ENCODE results near the gene ZFAND3. TPM values are rescaled to one million over a fixed set of nuclear protein-coding genes. Genes with fewer than 3 reads are reported as not detected.

ZFAND3 gene
- total and polyA plus RNA-seq, 2 donors (not counting 1 experiment from before 2014, with no cell fraction given), result 21.5 to 40.8 TPM

- no peak for TF ChIP-seq CTCF (conservative IDR thresholded peaks at IDR 0.05 in 1 of 2, IDR thresholded peaks at IDR 0.05 in 1 of 2; ENCODE audit: low read depth in 1 of 2, low read length in 2 of 2)
- TF ChIP-seq EZH2 (IDR thresholded peaks at IDR 0.05; ENCODE audit: low read length, missing control alignments), result no peak
- no peaks in the 10 kb centered on the region for H3K36me3 ChIP-seq (ENCODE audit: control insufficient read depth, insufficient read depth, low read length)
- no peak overlapping the region for H3K27ac ChIP-seq (ENCODE audit: insufficient read depth, low read length)
- DNase-seq (ENCODE audit: low read depth in 2 of 2), result no peak
- H3K4me2 ChIP-seq (ENCODE audit: extremely low read depth, insufficient read depth, low read length), result no peak overlapping the region
- no peak overlapping the region for H3K4me3 ChIP-seq (replicated peaks in 1 of 4; ENCODE audit: control extremely low read depth in 1 of 4, insufficient read depth in 1 of 4, low read depth in 3 of 4, low read length in 4 of 4)
- H3K4me1 ChIP-seq (ENCODE audit: control insufficient read depth, extremely low read depth, insufficient read depth, low read length), result no peaks in the 10 kb centered on the region
- no peaks in the 10 kb centered on the region for H3K27me3 ChIP-seq (ENCODE audit: control insufficient read depth, insufficient read depth, low read length)
- H3K9ac ChIP-seq (ENCODE audit: insufficient read depth, low read length), result no peak overlapping the region
- H4K20me1 ChIP-seq (ENCODE audit: control insufficient read depth, extremely low read depth, insufficient read depth, low read length), result no peaks in the 10 kb centered on the region
- no peaks in the 10 kb centered on the region for H3K9me3 ChIP-seq (ENCODE audit: control insufficient read depth, insufficient read depth, low read depth, low read length)
- H3K79me2 ChIP-seq (ENCODE audit: control insufficient read depth, insufficient read depth, low read length), result no peaks in the 10 kb centered on the region
- H2AFZ ChIP-seq (ENCODE audit: low read length), result no peak overlapping the region
Measured at GRCh38 chr6:37801605-37801940, 18.0 kb upstream of the ZFAND3 start.

DNA sequence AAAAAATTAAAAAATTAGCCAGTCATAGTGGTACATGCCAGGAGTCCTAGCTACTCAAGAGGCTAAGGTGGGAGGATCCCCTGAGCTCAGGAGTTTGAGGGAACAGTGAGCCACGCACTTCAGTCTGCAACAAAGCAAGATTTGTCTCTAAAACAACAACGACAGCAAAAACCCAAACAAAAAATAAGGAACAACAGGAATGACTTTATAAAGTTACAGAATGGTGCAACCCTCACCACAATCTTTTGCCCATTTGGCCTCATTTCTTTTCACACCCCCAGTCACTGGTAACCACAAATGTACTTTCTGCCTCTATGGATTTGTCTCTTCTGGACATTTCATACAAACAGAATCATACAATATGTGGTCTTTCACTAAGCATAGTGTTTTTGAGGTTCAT, 16.7 kb upstream of the ZFAND3 start:
- Histone ChIP-seq H3K4me3 (replicated peaks in 1 of 4; ENCODE audit: control extremely low read depth in 1 of 4, insufficient read depth in 1 of 4, low read depth in 3 of 4, low read length in 4 of 4) (no peak overlapping the region), H3K36me3 (ENCODE audit: control insufficient read depth, insufficient read depth, low read length) (no peaks in the 10 kb centered on the region), H2AFZ (ENCODE audit: low read length) (no peak overlapping the region), H3K79me2 (ENCODE audit: control insufficient read depth, insufficient read depth, low read length) (no peaks in the 10 kb centered on the region), H3K4me2 (ENCODE audit: extremely low read depth, insufficient read depth, low read length) (no peak overlapping the region), H3K4me1 (ENCODE audit: control insufficient read depth, extremely low read depth, insufficient read depth, low read length) (no peaks in the 10 kb centered on the region), H3K9me3 (ENCODE audit: control insufficient read depth, insufficient read depth, low read depth, low read length) (no peaks in the 10 kb centered on the region), H3K27ac (ENCODE audit: insufficient read depth, low read length) (no peak overlapping the region), H3K9ac (ENCODE audit: insufficient read depth, low read length) (no peak overlapping the region), H4K20me1 (ENCODE audit: control insufficient read depth, extremely low read depth, insufficient read depth, low read length) (no peaks in the 10 kb centered on the region), H3K27me3 (ENCODE audit: control insufficient read depth, insufficient read depth, low read length) (peaks cover 2% of the 10 kb centered on the region)
- no peak for DNase-seq (ENCODE audit: low read depth in 2 of 2)
- no peak for TF ChIP-seq CTCF (conservative IDR thresholded peaks at IDR 0.05 in 1 of 2, IDR thresholded peaks at IDR 0.05 in 1 of 2; ENCODE audit: low read depth in 1 of 2, low read length in 2 of 2)
- TF ChIP-seq EZH2 (IDR thresholded peaks at IDR 0.05; ENCODE audit: low read length, missing control alignments), result no peak

GRCh38 chr6:37804586-37804985, 14.9 kb upstream of the ZFAND3 start:
- no peak for DNase-seq (ENCODE audit: low read depth in 2 of 2)
- no peaks in the 10 kb centered on the region for H3K4me1 ChIP-seq (ENCODE audit: control insufficient read depth, extremely low read depth, insufficient read depth, low read length)
- no peak for TF ChIP-seq CTCF (conservative IDR thresholded peaks at IDR 0.05 in 1 of 2, IDR thresholded peaks at IDR 0.05 in 1 of 2; ENCODE audit: low read depth in 1 of 2, low read length in 2 of 2)
- no peak for TF ChIP-seq EZH2 (IDR thresholded peaks at IDR 0.05; ENCODE audit: low read length, missing control alignments)
- H3K9ac ChIP-seq (ENCODE audit: insufficient read depth, low read length), result no peak overlapping the region
- H3K79me2 ChIP-seq (ENCODE audit: control insufficient read depth, insufficient read depth, low read length), result no peaks in the 10 kb centered on the region
- H2AFZ ChIP-seq (ENCODE audit: low read length), result no peak overlapping the region
- H3K27ac ChIP-seq (ENCODE audit: insufficient read depth, low read length), result no peak overlapping the region
- H3K36me3 ChIP-seq (ENCODE audit: control insufficient read depth, insufficient read depth, low read length), result no peaks in the 10 kb centered on the region
- H3K9me3 ChIP-seq (ENCODE audit: control insufficient read depth, insufficient read depth, low read depth, low read length), result no peaks in the 10 kb centered on the region
- H3K4me3 ChIP-seq (replicated peaks in 1 of 4; ENCODE audit: control extremely low read depth in 1 of 4, insufficient read depth in 1 of 4, low read depth in 3 of 4, low read length in 4 of 4), result no peak overlapping the region
- H4K20me1 ChIP-seq (ENCODE audit: control insufficient read depth, extremely low read depth, insufficient read depth, low read length), result no peaks in the 10 kb centered on the region
- peaks cover 5% of the 10 kb centered on the region for H3K27me3 ChIP-seq (ENCODE audit: control insufficient read depth, insufficient read depth, low read length)
- H3K4me2 ChIP-seq (ENCODE audit: extremely low read depth, insufficient read depth, low read length), result peak overlapping the region; percentile 35

All from fibroblast of lung (primary cell).